HEK293 (cell line): ENCODE data around the gene PBX3.
A peak's percentile ranks its signal among the peaks of the same experiment; 100 is the strongest.

Experiments
- CTCF ChIA-PET: fragments of 350-600 bp; formaldehyde crosslinking; extraction: SDS; loops from one replicate; lab custom pipeline; 2021; ENCODE audit warnings: antibody characterized with exemption; lab: Yijun Ruan, JAX
- POLR2A ChIA-PET: fragments of 300-600 bp; formaldehyde crosslinking; extraction: SDS; loops from one replicate; lab custom pipeline; 2020; ENCODE audit warnings: antibody characterized with exemption, inconsistent platforms; lab: Yijun Ruan, JAX
- H3K27ac ChIP-seq: fragments of 200-500 bp; sonication (Bioruptor generic); 2 replicates; pipeline ENCODE4 v1.5.1; 2014; ENCODE audit warnings: low read depth, low read length, control low read depth, inconsistent platforms; ENCODE audit errors: extremely low read depth
- H3K36me3 ChIP-seq, 2 experiments: fragments of 200-500 bp in 1 of 2; sonication (Bioruptor generic) in 1 of 2; 1 replicate in 1 of 2; 2 replicates in 1 of 2; pipeline ENCODE4 v1.5.1; 2014 to 2017; ENCODE audit warnings: inconsistent platforms in 2 of 2, low read length in 2 of 2; ENCODE audit not compliant: control insufficient read depth in 2 of 2, insufficient read depth in 1 of 2
- H3K4me1 ChIP-seq: fragments of 200-500 bp; sonication (Bioruptor generic); 2 replicates; pipeline ENCODE4 v1.5.1; 2014; ENCODE audit warnings: mild to moderate bottlenecking, low read length, inconsistent platforms; ENCODE audit not compliant: control insufficient read depth, insufficient read depth
- H3K4me3 ChIP-seq: 2 replicates; pipeline ENCODE4 v1.5.1; 2011; ENCODE audit warnings: low read depth, mild to moderate bottlenecking, control low read depth, low read length, moderate library complexity
- H3K9me3 ChIP-seq: fragments of 200-500 bp; sonication (Bioruptor generic); 2 replicates; pipeline ENCODE4 v1.5.1; 2014; ENCODE audit warnings: low read depth, low read length, inconsistent platforms; ENCODE audit not compliant: control insufficient read depth, insufficient read depth
- EGR2 ChIP-seq: fragments of 450-650 bp; formaldehyde crosslinking; IDR thresholded peaks from 2 replicates; pipeline ENCODE4 v1.5.1; 2016; ENCODE audit warnings: low read depth, missing biosample characterization, missing genetic modification characterization
- ZEB2 ChIP-seq: fragments of 450-650 bp; formaldehyde crosslinking; IDR thresholded peaks from 2 replicates; pipeline ENCODE4 v1.5.1; 2016; ENCODE audit warnings: missing biosample characterization, missing genetic modification characterization
- ZFP41 ChIP-seq: fragments of 450-650 bp; formaldehyde crosslinking; IDR thresholded peaks from 2 replicates; pipeline ENCODE4 v1.5.1; 2016; ENCODE audit warnings: missing biosample characterization, missing genetic modification characterization, borderline replicate concordance
- ZNF138 ChIP-seq: fragments of 450-650 bp; formaldehyde crosslinking; IDR thresholded peaks from 2 replicates; pipeline ENCODE4 v1.5.1; 2016; ENCODE audit warnings: missing biosample characterization, missing genetic modification characterization, borderline replicate concordance
- ZNF157 ChIP-seq: fragments of 450-650 bp; formaldehyde crosslinking; IDR thresholded peaks from 2 replicates; pipeline ENCODE4 v1.5.1; 2016; ENCODE audit warnings: missing biosample characterization, missing genetic modification characterization
- ZNF211 ChIP-seq: fragments of 450-650 bp; formaldehyde crosslinking; IDR thresholded peaks from 2 replicates; pipeline ENCODE4 v1.5.1; 2016; ENCODE audit warnings: low read depth, missing biosample characterization, missing genetic modification characterization
- ZNF221 ChIP-seq: fragments of 450-650 bp; formaldehyde crosslinking; IDR thresholded peaks from 2 replicates; pipeline ENCODE4 v1.5.1; 2017; ENCODE audit warnings: missing biosample characterization, missing genetic modification characterization, borderline replicate concordance
- ZNF37A ChIP-seq: fragments of 450-650 bp; IDR thresholded peaks from 2 replicates; pipeline ENCODE4 v1.5.1; 2018; ENCODE audit warnings: missing biosample characterization, missing genetic modification characterization
- ZNF521 ChIP-seq: fragments of 450-650 bp; formaldehyde crosslinking; IDR thresholded peaks from 2 replicates; pipeline ENCODE4 v1.5.1; 2017; ENCODE audit warnings: missing biosample characterization, mild to moderate bottlenecking, missing genetic modification characterization
- ZNF555 ChIP-seq: fragments of 450-650 bp; formaldehyde crosslinking; conservative IDR thresholded peaks from 2 replicates; pipeline ENCODE4 v1.5.1; 2017; ENCODE audit warnings: missing biosample characterization, mild to moderate bottlenecking, missing genetic modification characterization, inconsistent platforms
- ZNF561 ChIP-seq: fragments of 450-650 bp; IDR thresholded peaks from 2 replicates; pipeline ENCODE4 v1.5.1; 2018; ENCODE audit warnings: missing biosample characterization, missing genetic modification characterization, borderline replicate concordance
- ZNF600 ChIP-seq: fragments of 450-650 bp; formaldehyde crosslinking; IDR thresholded peaks from 2 replicates; pipeline ENCODE4 v1.5.1; 2016; ENCODE audit warnings: missing biosample characterization, missing genetic modification characterization
- ZNF626 ChIP-seq: fragments of 450-650 bp; sonication (Bioruptor Pico); formaldehyde crosslinking; IDR thresholded peaks from 2 replicates; pipeline ENCODE4 v1.5.1; 2018; ENCODE audit warnings: missing biosample characterization, missing genetic modification characterization, inconsistent platforms
- ZNF776 ChIP-seq: fragments of 450-650 bp; formaldehyde crosslinking; IDR thresholded peaks from 2 replicates; pipeline ENCODE4 v1.5.0; 2017; ENCODE audit warnings: missing biosample characterization, missing genetic modification characterization, borderline replicate concordance
- ZNF785 ChIP-seq: fragments of 450-650 bp; formaldehyde crosslinking; IDR thresholded peaks from 2 replicates; pipeline ENCODE4 v1.5.1; 2016; ENCODE audit warnings: missing biosample characterization, missing genetic modification characterization
- ZSCAN23 ChIP-seq: fragments of 450-650 bp; formaldehyde crosslinking; IDR thresholded peaks from 2 replicates; pipeline ENCODE4 v1.5.1; 2016; ENCODE audit warnings: missing biosample characterization, missing genetic modification characterization
- TF ChIP-seq, protein P1 (sequence below): fragments of 450-650 bp; formaldehyde crosslinking; IDR thresholded peaks from 2 replicates; pipeline ENCODE4 v1.5.1; 2016; ENCODE audit warnings: missing biosample characterization, missing genetic modification characterization
- TF ChIP-seq, protein P2 (sequence below): fragments of 450-650 bp; formaldehyde crosslinking; optimal IDR thresholded peaks from 2 replicates; pipeline ENCODE3; 2016; ENCODE audit warnings: missing biosample characterization, mild to moderate bottlenecking, missing genetic modification characterization
- TF ChIP-seq, protein P3 (sequence below): fragments of 450-650 bp; formaldehyde crosslinking; IDR thresholded peaks from 2 replicates; pipeline ENCODE4 v1.5.1; 2016; ENCODE audit warnings: missing biosample characterization, missing genetic modification characterization
- TF ChIP-seq, protein P4 (sequence below): fragments of 450-650 bp; formaldehyde crosslinking; IDR thresholded peaks from 2 replicates; pipeline ENCODE4 v1.5.1; 2016; ENCODE audit warnings: missing biosample characterization, missing genetic modification characterization
- TF ChIP-seq, protein P5 (sequence below): fragments of 450-650 bp; formaldehyde crosslinking; IDR thresholded peaks from 2 replicates; pipeline ENCODE4 v1.5.1; 2016; ENCODE audit warnings: missing biosample characterization, missing genetic modification characterization, borderline replicate concordance
- TF ChIP-seq, protein P6 (sequence below): fragments of 450-650 bp; formaldehyde crosslinking; IDR thresholded peaks from 2 replicates; pipeline ENCODE4 v1.5.1; 2016; ENCODE audit warnings: missing biosample characterization, missing genetic modification characterization
- TF ChIP-seq, protein P7 (sequence below): fragments of 450-650 bp; formaldehyde crosslinking; IDR thresholded peaks from 2 replicates; pipeline ENCODE4 v1.5.1; 2016; ENCODE audit warnings: missing biosample characterization, missing genetic modification characterization

The PBX3 gene

DNA sequence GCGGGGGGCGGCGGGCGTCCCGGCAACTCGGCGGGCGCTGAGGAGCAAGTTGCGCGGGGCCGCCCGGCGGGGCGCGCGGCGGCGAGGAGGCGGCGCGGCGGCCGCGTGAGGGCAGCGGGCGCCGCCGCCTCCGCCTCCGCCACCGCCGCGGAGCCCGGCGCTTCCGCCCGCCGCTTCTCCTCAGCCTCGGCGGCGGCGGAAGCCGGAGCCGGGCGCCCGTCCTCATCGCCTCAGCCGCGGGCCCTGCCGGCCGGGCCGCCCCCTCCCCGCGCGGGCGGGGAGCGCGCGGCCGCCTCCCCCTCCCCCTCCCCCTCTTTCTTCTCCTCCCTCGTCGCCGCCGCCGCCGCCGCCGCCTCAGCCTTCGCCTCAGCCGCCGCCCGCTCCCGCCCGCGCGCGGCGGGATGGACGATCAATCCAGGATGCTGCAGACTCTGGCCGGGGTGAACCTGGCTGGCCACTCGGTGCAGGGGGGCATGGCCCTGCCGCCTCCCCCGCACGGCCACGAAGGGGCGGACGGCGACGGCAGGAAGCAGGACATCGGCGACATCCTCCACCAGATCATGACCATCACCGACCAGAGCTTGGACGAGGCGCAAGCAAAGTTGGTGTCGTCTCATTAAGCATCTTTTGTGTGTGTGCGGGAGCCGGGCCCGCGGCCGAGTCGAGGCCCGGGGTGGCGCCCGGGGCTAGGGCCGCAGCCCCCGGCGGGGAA, at the start of gene PBX3 (continued):
- TF ChIP-seq ZNF221 (tag by site-specific recombination): no peak
- no peak for TF ChIP-seq ZNF37A (tag by site-specific recombination)
- peak; percentile 51; the same call in 1 of the 2 replicates for TF ChIP-seq ZEB2 (tag by site-specific recombination)
- no peak for TF ChIP-seq ZNF776 (tag by site-specific recombination)
- TF ChIP-seq, protein P1, sequence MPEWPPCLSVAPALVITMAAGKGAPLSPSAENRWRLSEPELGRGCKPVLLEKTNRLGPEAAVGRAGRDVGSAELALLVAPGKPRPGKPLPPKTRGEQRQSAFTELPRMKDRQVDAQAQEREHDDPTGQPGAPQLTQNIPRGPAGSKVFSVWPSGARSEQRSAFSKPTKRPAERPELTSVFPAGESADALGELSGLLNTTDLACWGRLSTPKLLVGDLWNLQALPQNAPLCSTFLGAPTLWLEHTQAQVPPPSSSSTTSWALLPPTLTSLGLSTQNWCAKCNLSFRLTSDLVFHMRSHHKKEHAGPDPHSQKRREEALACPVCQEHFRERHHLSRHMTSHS: no peak
- peak; percentile 31; the same call in 1 of the 2 replicates for TF ChIP-seq EGR2
- TF ChIP-seq, protein P2, sequence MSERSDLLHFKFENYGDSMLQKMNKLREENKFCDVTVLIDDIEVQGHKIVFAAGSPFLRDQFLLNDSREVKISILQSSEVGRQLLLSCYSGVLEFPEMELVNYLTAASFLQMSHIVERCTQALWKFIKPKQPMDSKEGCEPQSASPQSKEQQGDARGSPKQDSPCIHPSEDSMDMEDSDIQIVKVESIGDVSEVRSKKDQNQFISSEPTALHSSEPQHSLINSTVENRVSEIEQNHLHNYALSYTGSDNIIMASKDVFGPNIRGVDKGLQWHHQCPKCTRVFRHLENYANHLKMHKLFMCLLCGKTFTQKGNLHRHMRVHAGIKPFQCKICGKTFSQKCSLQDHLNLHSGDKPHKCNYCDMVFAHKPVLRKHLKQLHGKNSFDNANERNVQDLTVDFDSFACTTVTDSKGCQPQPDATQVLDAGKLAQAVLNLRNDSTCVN (tag by site-specific recombination): peak; percentile 48
- TF ChIP-seq, protein P3, sequence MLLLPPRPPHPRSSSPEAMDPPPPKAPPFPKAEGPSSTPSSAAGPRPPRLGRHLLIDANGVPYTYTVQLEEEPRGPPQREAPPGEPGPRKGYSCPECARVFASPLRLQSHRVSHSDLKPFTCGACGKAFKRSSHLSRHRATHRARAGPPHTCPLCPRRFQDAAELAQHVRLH: no peak
- peak; percentile 77 for TF ChIP-seq ZNF600 (tag by site-specific recombination)
- no peak for TF ChIP-seq ZNF555 (tag by site-specific recombination)
- TF ChIP-seq, protein P4, sequence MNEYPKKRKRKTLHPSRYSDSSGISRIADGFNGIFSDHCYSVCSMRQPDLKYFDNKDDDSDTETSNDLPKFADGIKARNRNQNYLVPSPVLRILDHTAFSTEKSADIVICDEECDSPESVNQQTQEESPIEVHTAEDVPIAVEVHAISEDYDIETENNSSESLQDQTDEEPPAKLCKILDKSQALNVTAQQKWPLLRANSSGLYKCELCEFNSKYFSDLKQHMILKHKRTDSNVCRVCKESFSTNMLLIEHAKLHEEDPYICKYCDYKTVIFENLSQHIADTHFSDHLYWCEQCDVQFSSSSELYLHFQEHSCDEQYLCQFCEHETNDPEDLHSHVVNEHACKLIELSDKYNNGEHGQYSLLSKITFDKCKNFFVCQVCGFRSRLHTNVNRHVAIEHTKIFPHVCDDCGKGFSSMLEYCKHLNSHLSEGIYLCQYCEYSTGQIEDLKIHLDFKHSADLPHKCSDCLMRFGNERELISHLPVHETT: no peak

DNA sequence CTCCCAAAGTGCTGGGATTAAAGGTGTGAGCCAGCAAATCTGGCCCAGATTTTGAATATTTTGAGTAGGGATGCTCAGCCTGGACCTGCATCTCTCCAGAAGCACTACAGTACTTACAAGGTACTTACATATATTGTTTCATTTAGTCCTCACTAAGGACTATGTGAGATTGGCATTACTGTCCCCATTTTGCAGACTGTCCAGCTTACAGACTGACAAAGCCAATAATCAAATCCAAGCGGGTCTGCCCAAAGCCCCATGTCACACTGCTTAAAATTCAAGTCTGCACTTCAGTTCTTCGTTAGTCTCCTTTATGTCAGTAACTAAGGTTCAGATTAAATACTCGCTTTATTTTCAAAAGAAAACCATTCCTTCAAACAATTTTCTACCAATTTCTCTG, 47.3 kb upstream of the PBX3 start:
- Histone ChIP-seq H3K27ac (no peak overlapping the region), H3K36me3 (no peaks in the 10 kb centered on the region), H3K9me3 (no peaks in the 10 kb centered on the region), H3K4me3 (no peak overlapping the region), H3K4me1 (peaks cover 3% of the 10 kb centered on the region; the same call in 1 of the 2 replicates)
- ChIA-PET POLR2A (interaction anchor here (1.1 kb wide), 1 partner anchor 33 kb away, joined by 3 read pairs; no protein-coding TSS in a partner anchor), CTCF (no interaction called here)
- TF ChIP-seq ZNF561 (tag by site-specific recombination): no peak
- TF ChIP-seq ZNF138 (tag by site-specific recombination): no peak
- TF ChIP-seq, protein P1: no peak
- TF ChIP-seq ZSCAN23 (tag by site-specific recombination): no peak
- TF ChIP-seq ZNF626 (tag by site-specific recombination): no peak
- TF ChIP-seq ZNF211 (tag by site-specific recombination): no peak
- no peak for TF ChIP-seq ZNF785 (tag by site-specific recombination)
- TF ChIP-seq ZFP41 (tag by site-specific recombination): no peak
- TF ChIP-seq, protein P5, sequence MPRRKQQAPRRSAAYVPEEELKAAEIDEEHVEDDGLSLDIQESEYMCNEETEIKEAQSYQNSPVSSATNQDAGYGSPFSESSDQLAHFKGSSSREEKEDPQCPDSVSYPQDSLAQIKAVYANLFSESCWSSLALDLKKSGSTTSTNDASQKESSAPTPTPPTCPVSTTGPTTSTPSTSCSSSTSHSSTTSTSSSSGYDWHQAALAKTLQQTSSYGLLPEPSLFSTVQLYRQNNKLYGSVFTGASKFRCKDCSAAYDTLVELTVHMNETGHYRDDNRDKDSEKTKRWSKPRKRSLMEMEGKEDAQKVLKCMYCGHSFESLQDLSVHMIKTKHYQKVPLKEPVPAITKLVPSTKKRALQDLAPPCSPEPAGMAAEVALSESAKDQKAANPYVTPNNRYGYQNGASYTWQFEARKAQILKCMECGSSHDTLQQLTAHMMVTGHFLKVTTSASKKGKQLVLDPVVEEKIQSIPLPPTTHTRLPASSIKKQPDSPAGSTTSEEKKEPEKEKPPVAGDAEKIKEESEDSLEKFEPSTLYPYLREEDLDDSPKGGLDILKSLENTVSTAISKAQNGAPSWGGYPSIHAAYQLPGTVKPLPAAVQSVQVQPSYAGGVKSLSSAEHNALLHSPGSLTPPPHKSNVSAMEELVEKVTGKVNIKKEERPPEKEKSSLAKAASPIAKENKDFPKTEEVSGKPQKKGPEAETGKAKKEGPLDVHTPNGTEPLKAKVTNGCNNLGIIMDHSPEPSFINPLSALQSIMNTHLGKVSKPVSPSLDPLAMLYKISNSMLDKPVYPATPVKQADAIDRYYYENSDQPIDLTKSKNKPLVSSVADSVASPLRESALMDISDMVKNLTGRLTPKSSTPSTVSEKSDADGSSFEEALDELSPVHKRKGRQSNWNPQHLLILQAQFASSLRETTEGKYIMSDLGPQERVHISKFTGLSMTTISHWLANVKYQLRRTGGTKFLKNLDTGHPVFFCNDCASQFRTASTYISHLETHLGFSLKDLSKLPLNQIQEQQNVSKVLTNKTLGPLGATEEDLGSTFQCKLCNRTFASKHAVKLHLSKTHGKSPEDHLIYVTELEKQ: no peak
- TF ChIP-seq, protein P6, sequence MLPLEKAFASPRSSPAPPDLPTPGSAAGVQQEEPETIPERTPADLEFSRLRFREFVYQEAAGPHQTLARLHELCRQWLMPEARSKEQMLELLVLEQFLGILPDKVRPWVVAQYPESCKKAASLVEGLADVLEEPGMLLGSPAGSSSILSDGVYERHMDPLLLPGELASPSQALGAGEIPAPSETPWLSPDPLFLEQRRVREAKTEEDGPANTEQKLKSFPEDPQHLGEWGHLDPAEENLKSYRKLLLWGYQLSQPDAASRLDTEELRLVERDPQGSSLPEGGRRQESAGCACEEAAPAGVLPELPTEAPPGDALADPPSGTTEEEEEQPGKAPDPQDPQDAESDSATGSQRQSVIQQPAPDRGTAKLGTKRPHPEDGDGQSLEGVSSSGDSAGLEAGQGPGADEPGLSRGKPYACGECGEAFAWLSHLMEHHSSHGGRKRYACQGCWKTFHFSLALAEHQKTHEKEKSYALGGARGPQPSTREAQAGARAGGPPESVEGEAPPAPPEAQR: no peak
- TF ChIP-seq ZNF157 (tag by site-specific recombination): no peak
- no peak for TF ChIP-seq ZNF521
- TF ChIP-seq, protein P7, sequence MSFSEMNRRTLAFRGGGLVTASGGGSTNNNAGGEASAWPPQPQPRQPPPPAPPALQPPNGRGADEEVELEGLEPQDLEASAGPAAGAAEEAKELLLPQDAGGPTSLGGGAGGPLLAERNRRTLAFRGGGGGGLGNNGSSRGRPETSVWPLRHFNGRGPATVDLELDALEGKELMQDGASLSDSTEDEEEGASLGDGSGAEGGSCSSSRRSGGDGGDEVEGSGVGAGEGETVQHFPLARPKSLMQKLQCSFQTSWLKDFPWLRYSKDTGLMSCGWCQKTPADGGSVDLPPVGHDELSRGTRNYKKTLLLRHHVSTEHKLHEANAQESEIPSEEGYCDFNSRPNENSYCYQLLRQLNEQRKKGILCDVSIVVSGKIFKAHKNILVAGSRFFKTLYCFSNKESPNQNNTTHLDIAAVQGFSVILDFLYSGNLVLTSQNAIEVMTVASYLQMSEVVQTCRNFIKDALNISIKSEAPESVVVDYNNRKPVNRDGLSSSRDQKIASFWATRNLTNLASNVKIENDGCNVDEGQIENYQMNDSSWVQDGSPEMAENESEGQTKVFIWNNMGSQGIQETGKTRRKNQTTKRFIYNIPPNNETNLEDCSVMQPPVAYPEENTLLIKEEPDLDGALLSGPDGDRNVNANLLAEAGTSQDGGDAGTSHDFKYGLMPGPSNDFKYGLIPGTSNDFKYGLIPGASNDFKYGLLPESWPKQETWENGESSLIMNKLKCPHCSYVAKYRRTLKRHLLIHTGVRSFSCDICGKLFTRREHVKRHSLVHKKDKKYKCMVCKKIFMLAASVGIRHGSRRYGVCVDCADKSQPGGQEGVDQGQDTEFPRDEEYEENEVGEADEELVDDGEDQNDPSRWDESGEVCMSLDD (tag by site-specific recombination): no peak
